Rectal smooth muscle tissue (tissue), 1 donor: ENCODE measurements around the gene PTGES3.
"Not testable (repeated sequence)": the region's sequence is repeated elsewhere in the genome, so short reads cannot be mapped to it uniquely, and the experiment has no call there.

ENCODE experiments used
- H3K27ac ChIP-seq: one replicate; pipeline ENCODE4 v1.7.0; 2013; ENCODE audit warnings: low read depth, low read length, inconsistent platforms
- H3K27me3 ChIP-seq: one replicate; pipeline ENCODE4 v1.7.0; 2013; ENCODE audit warnings: low read length; ENCODE audit not compliant: control insufficient read depth, insufficient read depth
- H3K36me3 ChIP-seq: one replicate; pipeline ENCODE4 v1.7.0; 2013; ENCODE audit warnings: low read length; ENCODE audit not compliant: control insufficient read depth, insufficient read depth
- H3K4me1 ChIP-seq: one replicate; pipeline ENCODE4 v1.7.0; 2013; ENCODE audit warnings: low read length; ENCODE audit not compliant: control insufficient read depth, insufficient read depth
- H3K4me3 ChIP-seq: one replicate; pipeline ENCODE4 v1.7.0; 2013; ENCODE audit warnings: low read length
- H3K9ac ChIP-seq: one replicate; pipeline ENCODE4 v1.7.0; 2013; ENCODE audit warnings: low read length

PTGES3 gene

DNA sequence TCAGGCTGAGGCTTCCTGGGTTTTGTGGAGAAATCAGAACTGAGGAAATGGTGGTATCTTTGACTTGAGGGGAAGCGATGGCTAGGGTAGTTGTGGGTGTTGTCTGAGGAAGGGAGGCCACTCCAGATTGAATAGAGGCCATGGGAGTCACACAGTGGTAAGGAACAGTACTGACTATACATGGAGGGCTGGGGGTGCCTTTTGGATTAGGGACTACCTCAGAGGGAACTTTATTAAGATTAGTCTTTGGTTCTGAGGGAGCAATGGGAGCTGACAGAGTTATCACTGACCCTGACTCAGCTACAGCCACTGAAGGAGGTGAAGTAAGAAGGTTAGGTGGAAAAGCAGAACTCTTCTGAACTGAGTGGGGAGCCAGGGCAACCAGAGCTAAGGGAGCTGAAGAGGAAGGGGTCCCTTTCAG, 32.7 kb upstream of the PTGES3 start:
- no peak overlapping the region for H3K4me3 ChIP-seq
- peaks cover 26% of the 10 kb centered on the region for H3K4me1 ChIP-seq
- no peaks in the 10 kb centered on the region for H3K27me3 ChIP-seq
- H3K27ac ChIP-seq = no peak overlapping the region
- H3K36me3 ChIP-seq = peaks cover 18% of the 10 kb centered on the region
- H3K9ac ChIP-seq = no peak overlapping the region

DNA sequence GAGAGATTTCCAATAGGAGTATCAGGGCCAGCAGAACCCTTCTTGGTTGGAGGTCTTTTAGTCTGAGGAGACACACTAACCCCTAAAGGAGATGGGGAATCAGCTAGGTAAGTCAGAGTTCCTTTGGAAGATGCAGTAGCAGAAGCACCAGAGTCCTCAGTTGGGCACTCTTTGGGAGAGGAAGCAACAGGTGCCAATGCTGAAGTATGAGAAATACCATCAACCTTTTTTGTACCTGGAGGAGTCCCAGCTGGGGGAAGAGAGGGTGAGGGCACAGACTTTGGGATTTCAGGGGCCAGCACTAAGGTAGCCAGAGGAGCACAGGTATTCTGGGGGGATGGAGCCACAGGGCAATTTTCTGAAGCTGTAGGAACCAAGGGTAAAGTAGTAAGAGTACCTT, 31.0 kb upstream of the PTGES3 start:
- Histone ChIP-seq H3K4me1 (peaks cover 24% of the 10 kb centered on the region), H3K27me3 (no peaks in the 10 kb centered on the region), H3K27ac (no peak overlapping the region), H3K4me3 (no peak overlapping the region), H3K9ac (no peak overlapping the region), H3K36me3 (peaks cover 25% of the 10 kb centered on the region)

DNA sequence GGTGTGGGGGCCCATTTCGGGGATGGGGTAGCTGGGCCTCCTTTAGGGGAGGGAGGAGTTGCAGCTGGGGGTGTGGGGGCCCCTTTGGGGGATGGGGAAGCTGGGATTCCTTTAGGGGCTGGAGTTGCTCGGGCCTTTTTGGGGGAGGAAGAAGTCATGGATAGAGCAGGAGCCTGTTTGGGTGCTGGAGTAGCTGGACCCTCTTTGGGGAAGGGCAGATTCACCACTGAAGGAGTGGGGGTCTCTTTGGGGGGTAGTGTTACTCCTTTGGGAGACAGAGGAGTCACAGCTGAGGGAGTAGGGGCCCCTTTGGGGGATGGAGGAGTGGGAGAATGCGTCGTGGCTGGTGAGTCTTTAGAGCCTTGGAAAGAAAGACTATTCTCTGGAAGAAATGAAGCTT, 30.6 kb upstream of the PTGES3 start:
- Histone ChIP-seq H3K4me3 (no peak overlapping the region), H3K27me3 (no peaks in the 10 kb centered on the region), H3K4me1 (peaks cover 22% of the 10 kb centered on the region), H3K36me3 (peaks cover 29% of the 10 kb centered on the region), H3K9ac (no peak overlapping the region), H3K27ac (no peak overlapping the region)

DNA sequence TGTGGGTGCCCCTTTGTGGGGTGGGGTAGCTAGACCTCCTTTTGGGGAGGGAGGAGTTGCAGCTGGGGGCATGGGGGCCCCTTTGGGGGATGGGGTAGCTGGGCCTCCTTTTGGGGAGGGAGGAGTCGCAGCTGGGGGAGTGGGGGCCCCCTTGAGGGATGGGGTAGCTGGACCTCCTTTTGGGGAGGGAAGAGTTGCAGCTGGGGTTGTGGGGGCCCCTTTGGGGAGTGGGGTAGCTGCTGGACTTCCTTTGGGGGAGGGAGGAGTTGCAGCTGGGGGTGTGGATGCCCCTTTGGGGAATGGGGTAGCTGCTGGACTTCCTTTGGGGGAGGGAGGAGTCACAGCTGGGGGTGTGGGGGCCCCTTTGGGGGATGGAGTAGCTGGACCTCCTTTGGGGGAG, 30.1 kb upstream of the PTGES3 start:
- Histone ChIP-seq H3K4me3 (no peak overlapping the region), H3K36me3 (peaks cover 30% of the 10 kb centered on the region), H3K9ac (no peak overlapping the region), H3K27me3 (no peaks in the 10 kb centered on the region), H3K27ac (no peak overlapping the region), H3K4me1 (peaks cover 17% of the 10 kb centered on the region)

DNA sequence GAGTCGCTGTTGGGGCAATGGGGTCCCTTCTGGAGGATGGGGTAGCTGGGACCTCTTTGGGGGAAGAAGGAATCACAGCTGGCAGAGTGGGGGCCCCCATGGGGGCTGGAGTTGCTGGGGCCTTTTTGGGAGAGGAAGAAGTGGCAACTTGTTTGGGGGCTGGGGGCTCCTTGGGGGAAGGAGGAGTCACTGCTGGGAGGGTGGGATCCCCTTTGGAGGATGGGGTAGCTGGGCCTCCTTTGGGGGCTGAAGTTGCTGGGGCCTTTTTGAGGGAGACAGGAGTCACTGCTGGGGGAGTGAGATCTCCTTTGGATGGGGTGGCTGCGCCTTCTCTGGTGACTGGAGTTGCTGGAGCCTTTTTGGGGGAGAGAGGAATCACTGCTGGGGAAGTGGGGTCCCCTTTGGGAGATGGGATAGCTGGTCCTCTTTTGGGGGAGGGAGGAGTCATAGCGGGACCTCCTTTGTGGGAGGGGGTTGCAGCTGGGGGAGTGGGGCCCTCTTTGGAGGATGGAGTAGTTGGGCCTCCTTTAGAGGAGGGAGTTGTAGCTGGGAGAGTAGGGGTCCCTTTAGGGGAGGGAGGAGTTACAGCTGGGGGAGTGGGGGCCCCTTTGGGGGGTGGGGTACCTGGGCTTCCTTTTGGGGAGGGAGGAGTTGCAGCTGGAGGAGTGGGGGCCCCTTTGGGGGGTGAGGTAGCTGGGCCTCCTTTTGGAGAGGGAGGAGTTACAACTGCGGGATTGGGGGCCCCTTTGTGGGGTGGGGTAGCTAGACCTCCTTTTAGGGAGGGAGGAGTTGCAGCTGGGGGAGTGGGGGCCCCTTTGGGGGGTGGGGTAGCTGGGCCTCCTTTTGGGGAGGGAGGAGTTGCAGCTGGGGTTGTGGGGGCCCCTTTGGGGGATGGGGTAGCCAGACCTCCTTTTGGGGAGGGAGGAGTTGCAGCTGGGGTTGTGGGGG, 29.1 kb upstream of the PTGES3 start:
- peaks cover 36% of the 10 kb centered on the region for H3K36me3 ChIP-seq
- no peaks in the 10 kb centered on the region for H3K27me3 ChIP-seq
- no peak overlapping the region for H3K4me3 ChIP-seq
- peaks cover 7% of the 10 kb centered on the region for H3K4me1 ChIP-seq
- H3K9ac ChIP-seq = no peak overlapping the region
- H3K27ac ChIP-seq = no peak overlapping the region

DNA sequence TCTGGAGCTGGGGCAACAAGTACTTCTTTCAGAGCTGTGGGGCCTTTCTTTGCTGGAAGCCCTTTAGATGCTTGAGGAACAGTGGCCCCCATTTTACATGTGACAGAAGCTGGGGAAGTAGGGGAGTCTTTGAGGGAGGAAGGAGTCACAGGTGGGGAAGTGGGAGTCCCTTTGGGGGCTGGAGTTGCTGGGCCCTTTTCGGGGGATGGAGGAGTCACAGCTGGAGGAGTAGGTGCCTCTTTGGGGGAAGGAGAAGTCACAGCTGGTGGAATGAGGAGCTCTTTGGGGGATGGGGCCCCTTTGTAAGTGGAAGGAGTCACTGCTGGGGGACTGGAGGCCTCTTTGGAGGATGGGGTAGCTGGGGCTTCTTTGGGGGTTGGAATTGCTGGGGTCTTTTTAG, 28.4 kb upstream of the PTGES3 start:
- Histone ChIP-seq H3K36me3 (peaks cover 36% of the 10 kb centered on the region), H3K4me3 (no peak overlapping the region), H3K27me3 (no peaks in the 10 kb centered on the region), H3K9ac (no peak overlapping the region), H3K27ac (no peak overlapping the region), H3K4me1 (peaks cover under 1% of the 10 kb centered on the region)

DNA sequence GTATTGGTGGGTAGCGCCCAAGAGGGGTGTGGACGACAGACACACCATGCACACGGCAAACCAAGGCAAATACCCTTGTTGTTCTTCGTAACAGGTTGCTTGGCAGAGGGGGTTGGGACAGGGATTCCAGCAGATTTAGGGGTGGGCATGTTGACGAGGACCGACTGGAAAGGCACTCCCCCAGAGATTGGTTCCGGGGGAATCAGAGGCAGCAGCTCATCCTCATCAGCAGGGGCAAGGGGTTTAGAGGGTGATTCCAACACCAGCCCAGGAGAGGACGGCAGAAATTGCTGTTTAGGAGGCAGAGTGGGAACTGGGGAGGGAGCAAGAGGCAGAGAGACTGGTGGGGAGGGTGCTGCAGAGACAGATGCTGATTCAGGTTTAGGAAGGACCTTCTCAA, 27.7 kb upstream of the PTGES3 start:
- Histone ChIP-seq H3K9ac (no peak overlapping the region), H3K4me1 (no peaks in the 10 kb centered on the region), H3K36me3 (peaks cover 34% of the 10 kb centered on the region), H3K27me3 (no peaks in the 10 kb centered on the region), H3K4me3 (no peak overlapping the region), H3K27ac (no peak overlapping the region)

DNA sequence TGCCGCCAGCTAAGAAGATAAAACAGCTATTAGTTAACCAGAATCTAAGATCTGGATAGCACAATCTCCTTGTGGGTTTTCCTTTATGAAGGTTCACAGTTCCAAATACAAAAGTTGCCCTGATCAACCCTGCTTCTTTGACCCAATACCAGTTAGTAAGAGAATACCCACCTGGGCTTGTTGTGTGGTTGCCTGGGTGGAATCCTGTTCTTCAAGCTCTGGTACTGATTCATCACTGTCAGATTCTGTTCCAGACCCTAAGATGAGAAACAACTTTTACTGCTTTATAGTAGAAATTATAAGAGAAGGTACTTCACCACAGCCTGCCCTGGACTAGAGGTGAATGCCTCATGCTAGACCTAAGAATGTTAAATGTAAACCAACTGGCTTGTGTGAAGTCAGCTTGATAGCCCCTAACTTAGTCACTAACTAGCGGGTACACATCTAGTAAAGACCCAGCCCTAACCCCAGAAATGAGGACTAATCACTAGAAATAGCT, 26.4 kb upstream of the PTGES3 start:
- no peak overlapping the region for H3K9ac ChIP-seq
- H3K27ac ChIP-seq = no peak overlapping the region
- H3K4me1 ChIP-seq = no peaks in the 10 kb centered on the region
- peaks cover 30% of the 10 kb centered on the region for H3K36me3 ChIP-seq
- H3K4me3 ChIP-seq = no peak overlapping the region
- no peaks in the 10 kb centered on the region for H3K27me3 ChIP-seq

DNA sequence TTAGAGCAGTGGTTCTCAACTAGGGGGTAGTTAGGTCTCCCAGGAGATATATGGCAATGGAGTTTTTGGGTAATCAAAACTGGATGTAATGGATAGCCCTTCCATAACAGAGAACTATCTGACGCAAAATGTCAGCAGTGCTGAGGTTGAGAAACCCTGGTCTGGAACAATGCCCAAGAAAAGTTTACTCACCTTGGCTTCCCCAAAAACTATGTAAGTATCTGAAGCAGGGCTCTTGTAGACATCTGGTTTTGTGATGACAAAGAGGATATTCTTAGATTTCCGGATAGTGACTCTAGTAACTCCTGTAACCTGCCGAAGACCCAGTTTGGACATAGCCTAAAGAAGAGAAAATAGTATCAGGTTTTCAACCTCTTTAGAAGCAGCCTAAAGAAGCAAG, 25.3 kb upstream of the PTGES3 start:
- Histone ChIP-seq H3K4me3 (no peak overlapping the region), H3K36me3 (peaks cover 30% of the 10 kb centered on the region), H3K27ac (no peak overlapping the region), H3K27me3 (no peaks in the 10 kb centered on the region), H3K9ac (no peak overlapping the region), H3K4me1 (no peaks in the 10 kb centered on the region)

DNA sequence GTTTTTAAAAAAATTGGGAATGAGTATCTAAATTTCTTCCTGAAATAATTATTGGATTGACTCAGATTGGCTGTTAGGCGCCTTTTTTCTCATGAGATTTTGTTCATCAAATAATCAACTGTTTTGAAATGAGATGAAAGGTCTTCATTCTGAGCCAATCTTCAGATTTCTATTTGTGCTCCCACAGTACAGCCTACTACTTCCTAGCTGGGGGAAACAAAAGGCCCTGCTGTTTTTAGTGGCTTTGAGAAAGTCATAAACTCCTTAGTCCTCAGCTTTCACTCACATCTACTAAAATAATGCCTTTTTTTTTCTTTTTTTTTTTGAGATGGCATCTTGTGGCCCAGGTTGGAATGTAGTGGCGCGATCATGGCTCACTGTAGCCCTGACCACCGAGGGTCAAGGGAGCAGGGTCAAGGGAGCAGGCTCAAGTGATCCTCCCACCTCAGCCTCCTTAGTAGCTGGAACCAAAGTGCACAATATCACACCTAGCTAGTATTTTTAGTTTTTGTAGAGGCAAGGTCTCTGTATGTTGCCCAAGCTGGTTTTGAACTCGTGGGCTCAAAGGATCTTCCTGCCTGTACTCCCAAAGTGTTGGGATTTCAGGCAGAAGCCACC, 21.8 kb upstream of the PTGES3 start:
- peaks cover 18% of the 10 kb centered on the region for H3K36me3 ChIP-seq
- H3K4me1 ChIP-seq = no peaks in the 10 kb centered on the region
- H3K9ac ChIP-seq = no peak overlapping the region
- no peak overlapping the region for H3K4me3 ChIP-seq
- H3K27ac ChIP-seq = no peak overlapping the region
- H3K27me3 ChIP-seq = no peaks in the 10 kb centered on the region

DNA sequence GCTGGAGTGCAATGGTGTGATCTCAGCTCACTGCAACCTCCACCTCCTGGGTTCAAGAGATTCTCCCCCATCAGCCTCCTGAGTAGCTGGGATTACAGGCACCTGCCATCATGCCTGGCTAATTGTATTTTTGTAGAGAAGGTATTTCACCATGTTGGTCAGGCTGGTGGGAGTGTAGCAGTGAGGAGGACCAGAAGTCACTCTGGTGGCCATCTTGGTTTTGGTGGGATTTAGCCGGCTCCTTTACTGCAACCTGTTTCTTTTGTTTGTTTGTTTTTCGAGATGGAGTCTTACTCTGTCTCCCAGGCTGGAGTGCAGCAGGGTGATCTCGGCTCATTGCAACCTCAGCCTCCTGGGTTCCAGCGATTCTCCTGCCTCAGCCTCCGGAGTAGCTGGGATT, 16.4 kb upstream of the PTGES3 start:
- H3K4me1 ChIP-seq, H3K9ac ChIP-seq, H3K36me3 ChIP-seq, H3K4me3 ChIP-seq, H3K27ac ChIP-seq, H3K27me3 ChIP-seq: not testable (repeated sequence)

DNA sequence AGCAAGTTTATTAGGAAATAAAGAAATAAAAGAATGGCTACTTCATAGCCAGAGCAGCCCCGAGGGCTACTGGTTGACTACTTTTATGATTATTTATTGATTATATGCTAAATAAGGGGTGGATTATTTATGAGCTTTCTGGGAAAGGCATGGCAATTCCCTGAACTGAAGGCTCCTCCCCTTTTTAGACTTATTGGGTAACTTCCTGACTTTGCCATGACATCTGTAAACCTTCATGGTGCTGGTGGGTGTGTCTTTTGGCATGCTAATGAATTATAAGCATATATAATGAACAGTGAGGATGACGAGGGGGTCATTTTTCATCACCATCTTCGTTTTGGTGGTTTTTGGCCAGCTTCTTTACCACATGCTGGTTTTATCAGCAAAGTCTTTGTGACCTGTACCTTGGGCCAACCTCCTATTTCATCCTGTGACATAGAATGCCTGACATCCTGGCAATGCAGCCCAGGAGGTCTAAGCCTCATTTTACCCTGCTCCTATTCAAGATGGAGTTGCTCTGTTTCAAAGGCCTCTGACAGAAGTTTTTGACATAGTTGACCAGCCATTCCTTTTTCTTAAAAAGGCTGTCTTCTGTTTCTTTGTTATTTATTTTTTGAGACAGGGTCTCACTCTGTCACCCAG, 11.1 kb upstream of the PTGES3 start:
- Histone ChIP-seq H3K4me1 (no peaks in the 10 kb centered on the region), H3K9ac (no peak overlapping the region), H3K36me3 (no peaks in the 10 kb centered on the region), H3K27ac (no peak overlapping the region), H3K4me3 (no peak overlapping the region), H3K27me3 (no peaks in the 10 kb centered on the region)
